Liver (tissue), 3 donors: ENCODE measurements around the gene UBA1.

ENCODE experiments used
- ATF3 ChIP-seq: IDR thresholded peaks from 2 replicates; pipeline ENCODE4 v1.6.1; 2016; ENCODE audit warnings: antibody characterized with exemption
- GABPA ChIP-seq, 2 donors: IDR thresholded peaks in 1 of 2; conservative IDR thresholded peaks in 1 of 2; 2 replicates each; pipeline ENCODE4 v1.6.1; 2016; ENCODE audit warnings: antibody characterized with exemption in 2 of 2, mild to moderate bottlenecking in 1 of 2, moderate library complexity in 1 of 2
- HNF4A ChIP-seq, 2 donors: conservative IDR thresholded peaks; 2 replicates each; pipeline ENCODE4 v1.6.1; 2016; ENCODE audit warnings: antibody characterized with exemption in 2 of 2, mild to moderate bottlenecking in 2 of 2
- JUND ChIP-seq, 2 donors: IDR thresholded peaks; 2 replicates each; pipeline ENCODE4 v1.6.1; 2016; ENCODE audit warnings: antibody characterized with exemption in 2 of 2
- MAX ChIP-seq: IDR thresholded peaks from 2 replicates; pipeline ENCODE4 v1.6.1; 2016; ENCODE audit warnings: antibody characterized with exemption
- RAD21 ChIP-seq, 2 donors: IDR thresholded peaks; 2 replicates each; pipeline ENCODE4 v1.6.1; 2016; ENCODE audit warnings: antibody characterized with exemption in 2 of 2, mild to moderate bottlenecking in 2 of 2
- REST ChIP-seq: IDR thresholded peaks from 2 replicates; pipeline ENCODE4 v1.6.1; 2016; ENCODE audit warnings: antibody characterized with exemption, mild to moderate bottlenecking
- RXRA ChIP-seq, 2 donors: IDR thresholded peaks; 2 replicates each; pipeline ENCODE4 v1.6.1; 2017 to 2018; ENCODE audit warnings: antibody characterized with exemption in 2 of 2, mild to moderate bottlenecking in 1 of 2
- SP1 ChIP-seq: IDR thresholded peaks from 2 replicates; pipeline ENCODE4 v1.6.1; 2018; ENCODE audit warnings: antibody characterized with exemption, mild to moderate bottlenecking
- TAF1 ChIP-seq: conservative IDR thresholded peaks from 2 replicates; pipeline ENCODE4 v1.6.1; 2016; ENCODE audit warnings: antibody characterized with exemption, mild to moderate bottlenecking
- TF ChIP-seq, protein P1 (sequence below): fragments of 150-350 bp; IDR thresholded peaks from 2 replicates; pipeline ENCODE4 v1.5.1; 2017; ENCODE audit warnings: improper control_type of control experiment, low read depth, low read length; ENCODE audit not compliant: missing input control
- TF ChIP-seq, protein P2 (sequence below): IDR thresholded peaks from 2 replicates; pipeline ENCODE4 v1.6.1; 2016; ENCODE audit warnings: antibody characterized with exemption
- donor health status: healthy.
- donor health status: healthy.

DNA sequence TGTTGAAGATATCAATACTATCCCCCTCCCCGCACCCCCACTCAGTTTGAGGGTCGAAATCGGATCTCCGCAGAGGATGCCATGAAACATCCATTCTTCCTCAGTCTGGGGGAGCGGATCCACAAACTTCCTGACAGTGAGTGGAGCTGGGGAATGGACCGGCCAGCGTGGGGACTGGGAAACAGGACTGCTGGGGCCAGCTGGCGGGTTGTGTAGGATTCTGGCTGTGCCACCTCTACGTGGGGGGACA is 33.6 kb downstream of the UBA1 start:
- TF ChIP-seq, protein P1, sequence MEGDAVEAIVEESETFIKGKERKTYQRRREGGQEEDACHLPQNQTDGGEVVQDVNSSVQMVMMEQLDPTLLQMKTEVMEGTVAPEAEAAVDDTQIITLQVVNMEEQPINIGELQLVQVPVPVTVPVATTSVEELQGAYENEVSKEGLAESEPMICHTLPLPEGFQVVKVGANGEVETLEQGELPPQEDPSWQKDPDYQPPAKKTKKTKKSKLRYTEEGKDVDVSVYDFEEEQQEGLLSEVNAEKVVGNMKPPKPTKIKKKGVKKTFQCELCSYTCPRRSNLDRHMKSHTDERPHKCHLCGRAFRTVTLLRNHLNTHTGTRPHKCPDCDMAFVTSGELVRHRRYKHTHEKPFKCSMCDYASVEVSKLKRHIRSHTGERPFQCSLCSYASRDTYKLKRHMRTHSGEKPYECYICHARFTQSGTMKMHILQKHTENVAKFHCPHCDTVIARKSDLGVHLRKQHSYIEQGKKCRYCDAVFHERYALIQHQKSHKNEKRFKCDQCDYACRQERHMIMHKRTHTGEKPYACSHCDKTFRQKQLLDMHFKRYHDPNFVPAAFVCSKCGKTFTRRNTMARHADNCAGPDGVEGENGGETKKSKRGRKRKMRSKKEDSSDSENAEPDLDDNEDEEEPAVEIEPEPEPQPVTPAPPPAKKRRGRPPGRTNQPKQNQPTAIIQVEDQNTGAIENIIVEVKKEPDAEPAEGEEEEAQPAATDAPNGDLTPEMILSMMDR, result no peak
- TF ChIP-seq ATF3 (no peak), HNF4A (conservative IDR thresholded peaks at IDR 0.05) (no peak), RXRA (IDR thresholded peaks at IDR 0.05) (no peak), SP1 (no peak), MAX (no peak), GABPA (IDR thresholded peaks at IDR 0.05 in 1 of 2, conservative IDR thresholded peaks at IDR 0.05 in 1 of 2) (no peak), REST (no peak), TAF1 (no peak), RAD21 (IDR thresholded peaks at IDR 0.05) (no peak), JUND (IDR thresholded peaks at IDR 0.05) (no peak)
- TF ChIP-seq, protein P2, sequence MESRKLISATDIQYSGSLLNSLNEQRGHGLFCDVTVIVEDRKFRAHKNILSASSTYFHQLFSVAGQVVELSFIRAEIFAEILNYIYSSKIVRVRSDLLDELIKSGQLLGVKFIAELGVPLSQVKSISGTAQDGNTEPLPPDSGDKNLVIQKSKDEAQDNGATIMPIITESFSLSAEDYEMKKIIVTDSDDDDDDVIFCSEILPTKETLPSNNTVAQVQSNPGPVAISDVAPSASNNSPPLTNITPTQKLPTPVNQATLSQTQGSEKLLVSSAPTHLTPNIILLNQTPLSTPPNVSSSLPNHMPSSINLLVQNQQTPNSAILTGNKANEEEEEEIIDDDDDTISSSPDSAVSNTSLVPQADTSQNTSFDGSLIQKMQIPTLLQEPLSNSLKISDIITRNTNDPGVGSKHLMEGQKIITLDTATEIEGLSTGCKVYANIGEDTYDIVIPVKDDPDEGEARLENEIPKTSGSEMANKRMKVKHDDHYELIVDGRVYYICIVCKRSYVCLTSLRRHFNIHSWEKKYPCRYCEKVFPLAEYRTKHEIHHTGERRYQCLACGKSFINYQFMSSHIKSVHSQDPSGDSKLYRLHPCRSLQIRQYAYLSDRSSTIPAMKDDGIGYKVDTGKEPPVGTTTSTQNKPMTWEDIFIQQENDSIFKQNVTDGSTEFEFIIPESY, result no peak
